H9 (cell line): ENCODE measurements around the gene GSTO2. TPM values are rescaled to one million over a fixed set of nuclear protein-coding genes. Genes with fewer than 3 reads are reported as not detected.

Source experiments
- DNase-seq: peaks from one replicate; pipeline ENCODE4 v3.0.0-alpha.2; 2017
- H2AFZ ChIP-seq: one replicate; pipeline ENCODE4 v1.6.1; 2013; ENCODE audit warnings: mild to moderate bottlenecking, low read length, control low read depth, moderate library complexity
- H2AK5ac ChIP-seq: 2 replicates; pipeline ENCODE4 v1.6.1; 2013; ENCODE audit warnings: low read length, control low read depth, mixed read lengths; ENCODE audit not compliant: insufficient read length
- H2BK120ac ChIP-seq: one replicate; pipeline ENCODE4 v1.6.1; 2013; ENCODE audit warnings: low read depth, mild to moderate bottlenecking, low read length, control low read depth, inconsistent platforms; ENCODE audit not compliant: poor library complexity, severe bottlenecking
- H2BK12ac ChIP-seq: 2 replicates; pipeline ENCODE4 v1.6.1; 2013; ENCODE audit warnings: low read length, control low read depth, mixed read lengths, low read depth; ENCODE audit not compliant: insufficient read length
- H2BK15ac ChIP-seq: 2 replicates; pipeline ENCODE4 v1.6.1; 2013; ENCODE audit warnings: low read depth, low read length, control low read depth
- H2BK20ac ChIP-seq: one replicate; pipeline ENCODE4 v1.6.1; 2013; ENCODE audit warnings: low read depth, mild to moderate bottlenecking, low read length, control low read depth, inconsistent platforms; ENCODE audit not compliant: poor library complexity, severe bottlenecking
- H2BK5ac ChIP-seq: 2 replicates; pipeline ENCODE4 v1.6.1; 2013; ENCODE audit warnings: low read length, control low read depth, mixed read lengths; ENCODE audit not compliant: insufficient read length
- H3K14ac ChIP-seq: 2 replicates; pipeline ENCODE4 v1.6.1; 2013; ENCODE audit warnings: low read length, control low read depth; ENCODE audit not compliant: insufficient read depth
- H3K18ac ChIP-seq: 2 replicates; pipeline ENCODE4 v1.6.1; 2013; ENCODE audit warnings: low read depth, mild to moderate bottlenecking, mixed read lengths, low read length, control low read depth; ENCODE audit not compliant: insufficient read length
- H3K23ac ChIP-seq: 2 replicates; pipeline ENCODE4 v1.6.1; 2013; ENCODE audit warnings: low read length, control low read depth, mixed read lengths, low read depth; ENCODE audit not compliant: insufficient read length
- H3K23me2 ChIP-seq: 2 replicates; pipeline ENCODE4 v1.6.1; 2013; ENCODE audit warnings: low read depth, mild to moderate bottlenecking, mixed read lengths, low read length, control low read depth; ENCODE audit not compliant: insufficient read length, poor library complexity, severe bottlenecking
- H3K27ac ChIP-seq: 2 replicates; pipeline ENCODE4 v1.5.1; 2013; ENCODE audit warnings: low read length, control low read depth, mixed read lengths, low read depth; ENCODE audit not compliant: insufficient read length
- H3K27me3 ChIP-seq: 2 replicates; pipeline ENCODE4 v1.6.1; 2013; ENCODE audit warnings: low read length, control low read depth, inconsistent platforms; ENCODE audit not compliant: insufficient read depth
- H3K4ac ChIP-seq: 2 replicates; pipeline ENCODE4 v1.6.1; 2013; ENCODE audit warnings: low read depth, mild to moderate bottlenecking, control low read depth, inconsistent platforms, low read length, moderate library complexity
- H3K4me1 ChIP-seq: 2 replicates; pipeline ENCODE4 v1.6.1; 2013; ENCODE audit warnings: low read length, control low read depth, inconsistent platforms; ENCODE audit not compliant: insufficient read depth
- H3K4me2 ChIP-seq: 2 replicates; pipeline ENCODE4 v1.6.1; 2013; ENCODE audit warnings: low read length, control low read depth, mixed read lengths; ENCODE audit not compliant: insufficient read length, insufficient read depth
- H3K56ac ChIP-seq: 2 replicates; pipeline ENCODE4 v1.6.1; 2013; ENCODE audit warnings: low read depth, mild to moderate bottlenecking, mixed read lengths, low read length, control low read depth; ENCODE audit not compliant: insufficient read length
- H3K79me1 ChIP-seq: 2 replicates; pipeline ENCODE4 v1.6.1; 2013; ENCODE audit warnings: low read depth, mild to moderate bottlenecking, moderate library complexity, low read length, control low read depth, inconsistent platforms; ENCODE audit not compliant: insufficient read depth, poor library complexity, severe bottlenecking
- H3K79me2 ChIP-seq: 2 replicates; pipeline ENCODE4 v1.6.1; 2013; ENCODE audit warnings: low read length, control low read depth, inconsistent platforms; ENCODE audit not compliant: insufficient read depth
- H3K9ac ChIP-seq: 2 replicates; pipeline ENCODE4 v1.6.1; 2013; ENCODE audit warnings: low read length, control low read depth, mixed read lengths; ENCODE audit not compliant: insufficient read length; ENCODE audit errors: extremely low read depth
- H3K9me3 ChIP-seq: one replicate; pipeline ENCODE4 v1.6.1; 2013; ENCODE audit warnings: low read depth, low read length, inconsistent platforms; ENCODE audit not compliant: control insufficient read depth
- H3T11ph ChIP-seq: one replicate; pipeline ENCODE4 v1.6.1; 2013; ENCODE audit warnings: mild to moderate bottlenecking, low read length, control low read depth, inconsistent platforms
- H4K20me1 ChIP-seq: one replicate; pipeline ENCODE4 v1.6.1; 2013; ENCODE audit not compliant: control insufficient read depth, insufficient read length, insufficient read depth
- H4K5ac ChIP-seq: 2 replicates; pipeline ENCODE4 v1.6.1; 2013; ENCODE audit warnings: low read depth, mild to moderate bottlenecking, mixed read lengths, low read length, control low read depth; ENCODE audit not compliant: insufficient read length
- H4K8ac ChIP-seq: replicated peaks from 2 replicates; pipeline ENCODE4 v1.6.1; 2013; ENCODE audit warnings: low read length, control low read depth, mixed read lengths, low read depth; ENCODE audit not compliant: insufficient read length
- H4K91ac ChIP-seq: 2 replicates; pipeline ENCODE4 v1.6.1; 2013; ENCODE audit warnings: low read depth, mild to moderate bottlenecking, moderate library complexity, mixed read lengths, low read length, control low read depth; ENCODE audit not compliant: insufficient read length
- H3K27ac Mint-ChIP-seq, 3 experiments: 2 replicates in 2 of 3; 3 replicates in 1 of 3; pipeline ENCODE4 v1.8.0; 2020 to 2021; ENCODE audit warnings: mixed read lengths in 3 of 3, mild to moderate bottlenecking in 1 of 3, moderate library complexity in 1 of 3
- H3K27me3 Mint-ChIP-seq: 2 replicates; pipeline ENCODE4 v1.8.0; 2021; ENCODE audit warnings: low read depth, mild to moderate bottlenecking, moderate library complexity, mixed read lengths
- H3K36me3 Mint-ChIP-seq, 3 experiments: 2 replicates in 2 of 3; 3 replicates in 1 of 3; pipeline ENCODE4 v1.8.0; 2020 to 2021; ENCODE audit warnings: low read depth in 3 of 3, mixed read lengths in 3 of 3; ENCODE audit not compliant: insufficient read depth in 1 of 3
- H3K4me1 Mint-ChIP-seq, 2 experiments: 2 replicates each; pipeline ENCODE4 v1.8.0; 2020; ENCODE audit warnings: mixed read lengths in 2 of 2
- H3K4me3 Mint-ChIP-seq, 2 experiments: 2 replicates in 1 of 2; 3 replicates in 1 of 2; pipeline ENCODE4 v1.8.0; 2020 to 2021; ENCODE audit warnings: mild to moderate bottlenecking in 2 of 2, mixed read lengths in 2 of 2, moderate library complexity in 1 of 2
- H3K9me3 Mint-ChIP-seq, 2 experiments: 2 replicates in 1 of 2; 3 replicates in 1 of 2; pipeline ENCODE4 v1.8.0; 2020; ENCODE audit warnings: mild to moderate bottlenecking in 2 of 2, mixed read lengths in 2 of 2, moderate library complexity in 1 of 2
- CTCF ChIP-seq: fragments of 200-600 bp; sonication (generic); conservative IDR thresholded peaks from 3 replicates; pipeline ENCODE4 v1.8.0; 2021; ENCODE audit warnings: antibody characterized with exemption, mild to moderate bottlenecking
- WGBS: extraction: QIAGEN DNeasy Blood & Tissue Kit; methylation state at CpG from one replicate; pipeline ENCODE4 v1.1.7; 2013; ENCODE audit warnings: missing lambda C conversion rate, low lambda C conversion rate, mixed read lengths; ENCODE audit not compliant: insufficient read length; ENCODE audit errors: extremely low coverage; 5-methylcytosine and 5-hydroxymethylcytosine counted together
- total RNA-seq: library from RNA; stranded (reverse); gene quantifications from 2 replicates; pipeline ENCODE4 v1.2.1, GENCODE V29; 2021

The GSTO2 gene
- total RNA-seq, 1 experiment from 2014 or later = 14.5 TPM

- Histone ChIP-seq H2BK12ac (no peak overlapping the region), H2BK120ac (no peak overlapping the region), H4K8ac (no peak overlapping the region), H2BK20ac (no peak overlapping the region), H4K5ac (no peak overlapping the region), H3K9ac (no peak overlapping the region), H2AFZ (no peak overlapping the region), H3K23ac (no peak overlapping the region), H3K27ac (no peak overlapping the region), H2BK5ac (no peak overlapping the region), H3K9me3 (no peaks in the 10 kb centered on the region), H3K14ac (no peak overlapping the region), H3K4ac (no peak overlapping the region), H3K18ac (no peak overlapping the region), H3K79me2 (no peaks in the 10 kb centered on the region), H3K23me2 (peaks cover 7% of the 10 kb centered on the region), H3K4me1 (no peaks in the 10 kb centered on the region), H4K20me1 (no peaks in the 10 kb centered on the region), H3K79me1 (no peaks in the 10 kb centered on the region), H3K27me3 (no peaks in the 10 kb centered on the region), H3K56ac (no peak overlapping the region), H2BK15ac (no peak overlapping the region), H3T11ph (no peak overlapping the region), H3K4me2 (peak overlapping the region; percentile 35), H2AK5ac (no peak overlapping the region), H4K91ac (no peak overlapping the region)
- no peaks in the 10 kb centered on the region; a peak in 2 of 7 replicates for H3K36me3 Mint-ChIP-seq
- H3K27me3 Mint-ChIP-seq = peaks cover 7% of the 10 kb centered on the region
- H3K4me1 Mint-ChIP-seq = peaks cover 8 to 10% of the 10 kb centered on the region in 2 experiments; a peak in 3 of 4 replicates
- no CpG with 5 or more reads among the region's 4 CpGs for WGBS
- H3K4me3 Mint-ChIP-seq = no peak overlapping the region
- no peaks in the 10 kb centered on the region for H3K9me3 Mint-ChIP-seq
- no peak for DNase-seq
- TF ChIP-seq CTCF = no peak
- no peak overlapping the region for H3K27ac Mint-ChIP-seq
Measured at GRCh38 chr10:104273899-104274575, 5.1 kb downstream of the GSTO2 start.
